ENCODE measurements around the gene PTPN20. TPM values are rescaled to one million over a fixed set of nuclear protein-coding genes. Genes with fewer than 3 reads are reported as not detected.

Gene PTPN20
- total and polyA plus RNA-seq, 2 of the 4 experiments (the other 2 are of a cell fraction) = 0.14 TPM; not detected in 1

- H3K36me3 ChIP-seq (ENCODE audit: control insufficient read depth, insufficient read depth, low read length) = no peaks in the 10 kb centered on the region
- no TSS peak for BruUV-seq (replicated peaks)
- H4K8ac ChIP-seq (ENCODE audit: low read depth in 2 of 2, low read length in 2 of 2) = no peak overlapping the region
- no peak overlapping the region; the same call in 1 of the 2 replicates for H3K27ac ChIP-seq (ENCODE audit: insufficient read depth, low read length)
- DNase-seq (no peak), ATAC-seq (ENCODE audit: low read depth) (no peak)
- H3K4me2 ChIP-seq (ENCODE audit: low read depth, low read length) = no peak overlapping the region
- no peak overlapping the region for H2AFZ ChIP-seq (replicated peaks; ENCODE audit: low read length, poor library complexity)
- H2BK5ac ChIP-seq (ENCODE audit: low read depth, low read length, poor library complexity, severe bottlenecking) = no peak overlapping the region
- H3K27me3 ChIP-seq (ENCODE audit: control insufficient read depth, insufficient read depth, low read length) = peaks cover 15% of the 10 kb centered on the region
- ChIA-PET CTCF (interaction anchor here (0.7 kb wide), 1 partner anchor 16 kb away, joined by 3 read pairs; no protein-coding TSS in a partner anchor), POLR2A (ENCODE audit: unreplicated experiment) (no interaction called here)
- H3K79me1 ChIP-seq (ENCODE audit: low read depth in 1 of 2, low read length in 2 of 2) = no peaks in the 10 kb centered on the region
- in situ Hi-C loops (cut with MboI; ENCODE audit: low sequenced_read_pairs) (no loop called here), dilution Hi-C loops (cut with HindIII; ENCODE audit: low sequenced_read_pairs, unreplicated experiment) (no loop called here), intact Hi-C loops (cut with micrococcal nuclease) (no loop called here)
- TF ChIP-seq SMC3 (IDR thresholded peaks at IDR 0.05; ENCODE audit: low read depth, low read length) (no peak), FOS (IDR thresholded peaks at IDR 0.05; ENCODE audit: low read depth, low read length) (no peak), MAZ (IDR thresholded peaks at IDR 0.05; ENCODE audit: borderline replicate concordance, low read depth, low read length) (no peak), MXI1 (IDR thresholded peaks at IDR 0.05; ENCODE audit: borderline replicate concordance, low read depth, low read length) (no peak), RCOR1 (IDR thresholded peaks at IDR 0.05; ENCODE audit: insufficient replicate concordance, low read length) (no peak), CTCF (conservative IDR thresholded peaks at IDR 0.05; ENCODE audit: low read depth, low read length) (no peak), MAFK (IDR thresholded peaks at IDR 0.05; ENCODE audit: low read depth, low read length) (no peak), NFE2L2 (IDR thresholded peaks at IDR 0.05; ENCODE audit: low read depth, low read length) (no peak), BHLHE40 (IDR thresholded peaks at IDR 0.05; ENCODE audit: low read depth, low read length) (no peak), POLR2A (IDR thresholded peaks at IDR 0.05; ENCODE audit: low read depth, low read length) (no peak)
- no peaks in the 10 kb centered on the region for H3K9me1 ChIP-seq (ENCODE audit: insufficient read depth, low read length)
- H2AK9ac ChIP-seq (replicated peaks; ENCODE audit: low read depth, low read length, poor library complexity) = no peak overlapping the region
- no peak overlapping the region for H3K23ac ChIP-seq (ENCODE audit: low read depth, low read length)
- no peak overlapping the region for H3K4ac ChIP-seq (ENCODE audit: low read depth, low read length)
- H3K14ac ChIP-seq (replicated peaks; ENCODE audit: low read depth, low read length) = no peak overlapping the region
- no peaks in the 10 kb centered on the region for H3K9me3 ChIP-seq (ENCODE audit: control insufficient read depth, insufficient read depth, low read length)
- no peak overlapping the region for H3K9ac ChIP-seq (ENCODE audit: low read depth, low read length)
- no peak overlapping the region for H3K18ac ChIP-seq (ENCODE audit: low read depth, low read length)
- no peak overlapping the region for H3K4me3 ChIP-seq (ENCODE audit: insufficient read depth, low read depth, low read length)
- H4K5ac ChIP-seq (ENCODE audit: low read depth, low read length) = no peak overlapping the region; the same call in 1 of the 2 replicates
- no peak overlapping the region for H2AK5ac ChIP-seq (ENCODE audit: low read depth, low read length)
- no peak overlapping the region for H3K56ac ChIP-seq (ENCODE audit: extremely low read depth, insufficient read depth, low read length)
- no peaks in the 10 kb centered on the region for H3K4me1 ChIP-seq (ENCODE audit: control insufficient read depth, insufficient read depth, low read length)
- H2BK20ac ChIP-seq (ENCODE audit: low read depth, low read length) = no peak overlapping the region
- no peak overlapping the region for H4K91ac ChIP-seq (ENCODE audit: insufficient read depth, low read depth, low read length)
- H4K20me1 ChIP-seq (ENCODE audit: insufficient read depth, low read length) = no peaks in the 10 kb centered on the region
- WGBS, 2 experiments (ENCODE audit: extremely low coverage in 2 of 2, insufficient read length in 1 of 2) = 100% methylated on average over 1 of the region's 4 CpGs; no CpG with 5 or more reads in 1 of the 2 experiments
- H2BK120ac ChIP-seq (ENCODE audit: low read depth, low read length) = no peak overlapping the region
- H2BK15ac ChIP-seq (ENCODE audit: low read depth, low read length) = no peak overlapping the region
Measured at GRCh38 chr10:47041396-47042198, 130.4 kb downstream of the PTPN20 start.

Measured in IMR-90 (cell line).